A549 (cell line): ENCODE data around the gene NR2C1. TPM values are rescaled to one million over a fixed set of nuclear protein-coding genes. Genes with fewer than 3 reads are reported as not detected.

Source experiments
- ATAC-seq, 2 experiments: fragments of 200-7000 bp in 1 of 2; fragments of >200 bp in 1 of 2; cut with Nextera tagmentation in 1 of 2; cut with Tn5 transposase in 1 of 2; 3 replicates each; pipeline versions ENCODE4 v1.8.0 to v1.9.1; 2018 to 2020; ENCODE audit warnings: mild to moderate bottlenecking in 1 of 2, moderate library complexity in 1 of 2
- CTCF ChIA-PET: fragments of 300-600 bp; sonication (Branson Sonifier 250); formaldehyde crosslinking; extraction: SDS; loops from one replicate; lab custom pipeline; 2021; ENCODE audit warnings: antibody characterized with exemption, inconsistent platforms; lab: Yijun Ruan, JAX
- POLR2A ChIA-PET: fragments of 350-600 bp; formaldehyde crosslinking; extraction: SDS; loops from one replicate; lab custom pipeline; 2021; ENCODE audit warnings: antibody characterized with exemption, inconsistent platforms; lab: Yijun Ruan, JAX
- DNase-seq, 2 experiments: peaks; one replicate each; pipeline versions ENCODE4 v3.0.0 to v3.0.0-alpha.2; 2011 to 2016; ENCODE audit warnings: low read depth in 1 of 2, low spot score in 1 of 2
- FAIRE-seq: peaks from 2 replicates; lab custom pipeline; 2011; peaks lifted over from hg19 to GRCh38; lab: Jason Lieb, UNC
- H3K27ac ChIP-seq, 2 experiments: fragments of >200 bp; sonication (Bioruptor Twin); formaldehyde crosslinking; 3 replicates each; pipeline ENCODE4 v1.5.1; 2016 to 2017
- H3K4me1 ChIP-seq: fragments of >200 bp; sonication (Bioruptor Twin); formaldehyde crosslinking; 3 replicates; pipeline ENCODE4 v1.6.1; 2016
- H3K4me2 ChIP-seq: fragments of >200 bp; sonication (Bioruptor Twin); formaldehyde crosslinking; 3 replicates; pipeline ENCODE4 v1.6.1; 2016
- H3K4me3 ChIP-seq: fragments of >200 bp; sonication (Bioruptor Twin); formaldehyde crosslinking; 3 replicates; pipeline ENCODE4 v1.5.1; 2016
- H3K9me3 ChIP-seq: fragments of >200 bp; sonication (Bioruptor Twin); formaldehyde crosslinking; 3 replicates; pipeline ENCODE4 v1.6.1; 2016
- BCL3 ChIP-seq: fragments of >200 bp; sonication (Bioruptor Twin); formaldehyde crosslinking; IDR thresholded peaks from 3 replicates; pipeline ENCODE4 v1.6.1; 2016
- CEBPB ChIP-seq, 2 experiments: fragments of >200 bp in 1 of 2; sonication (Bioruptor Twin) in 1 of 2; formaldehyde crosslinking in 1 of 2; IDR thresholded peaks; 2 replicates each; pipeline ENCODE4 v1.6.1; 2012 to 2016
- CHD4 ChIP-seq: fragments of 200-600 bp; sonication (generic); IDR thresholded peaks from 2 replicates; pipeline ENCODE4 v1.6.1; 2016; ENCODE audit warnings: antibody characterized with exemption, mild to moderate bottlenecking, borderline replicate concordance
- EHMT2 ChIP-seq: fragments of 200-600 bp; sonication (generic); IDR thresholded peaks from 2 replicates; pipeline ENCODE4 v1.6.1; 2016; ENCODE audit warnings: antibody characterized with exemption, low read depth, mild to moderate bottlenecking, moderate library complexity
- FOSL2 ChIP-seq, 2 experiments: fragments of 450-650 bp in 1 of 2; fragments of >200 bp in 1 of 2; sonication (Bioruptor Twin) in 1 of 2; formaldehyde crosslinking; IDR thresholded peaks; 2 replicates each; pipeline versions ENCODE4 v1.5.0 to v1.6.1; 2016 to 2020; ENCODE audit warnings: mild to moderate bottlenecking in 1 of 2, moderate library complexity in 1 of 2
- GATA3 ChIP-seq: IDR thresholded peaks from 2 replicates; pipeline ENCODE4 v1.6.1; 2012; ENCODE audit warnings: borderline replicate concordance
- HDAC2 ChIP-seq: fragments of 200-600 bp; sonication (generic); IDR thresholded peaks from 2 replicates; pipeline ENCODE4 v1.6.1; 2016
- JUN ChIP-seq, 2 experiments: fragments of >200 bp; sonication (Bioruptor Twin); formaldehyde crosslinking; IDR thresholded peaks; 2 replicates in 1 of 2; 3 replicates in 1 of 2; pipeline ENCODE4 v1.6.1; 2016 to 2017
- KDM5A ChIP-seq: fragments of 200-600 bp; sonication (generic); IDR thresholded peaks from 2 replicates; pipeline ENCODE4 v1.6.1; 2016; ENCODE audit warnings: antibody characterized with exemption, mild to moderate bottlenecking
- MAFK ChIP-seq: fragments of 450-650 bp; IDR thresholded peaks from 2 replicates; pipeline ENCODE4 v1.6.1; 2014; ENCODE audit not compliant: partially characterized antibody
- NFE2L2 ChIP-seq: fragments of 150-350 bp; conservative IDR thresholded peaks from 2 replicates; pipeline ENCODE4 v1.6.1; 2014; ENCODE audit warnings: low read length
- POLR2A ChIP-seq: IDR thresholded peaks from 2 replicates; pipeline ENCODE4 v1.6.1; 2012; ENCODE audit warnings: mild to moderate bottlenecking, low read length
- RAD21 ChIP-seq, 2 experiments: fragments of >200 bp in 1 of 2; sonication (Bioruptor Twin) in 1 of 2; formaldehyde crosslinking in 1 of 2; IDR thresholded peaks in 1 of 2; conservative IDR thresholded peaks in 1 of 2; 2 replicates in 1 of 2; 3 replicates in 1 of 2; pipeline ENCODE4 v1.6.1; 2012 to 2018; ENCODE audit warnings: inconsistent platforms in 1 of 2
- RARB ChIP-seq: fragments of 250-450 bp; sonication (Bioruptor Pico); IDR thresholded peaks from 2 replicates; pipeline ENCODE4 v1.8.0; 2021; ENCODE audit warnings: mild to moderate bottlenecking, moderate library complexity
- RNF2 ChIP-seq: fragments of 200-600 bp; sonication (generic); IDR thresholded peaks from 2 replicates; pipeline ENCODE4 v1.6.1; 2016; ENCODE audit warnings: low read depth, mild to moderate bottlenecking, antibody characterized with exemption, moderate library complexity, borderline replicate concordance
- ZNF302 ChIP-seq: fragments of 250-450 bp; sonication (Bioruptor Pico); IDR thresholded peaks from 2 replicates; pipeline ENCODE4 v1.9.0; 2021; ENCODE audit warnings: inconsistent platforms, mild to moderate bottlenecking, moderate library complexity
- WGBS: methylation state at CpG from one replicate; pipeline ENCODE4 v1.1.6; 2017; ENCODE audit errors: missing lambda C conversion rate; 5-methylcytosine and 5-hydroxymethylcytosine counted together
- polyA plus RNA-seq, 4 experiments: library from polyadenylated mRNA; depleted of rRNA in 3 of 4; stranded (reverse); fragments of >200 nt; fragmentation: RNase III in 1 of 4; extraction: RNeasy Plus Mini Kit Qiagen cat#74134 plus additional on column Dnase treatment in 1 of 4; gene quantifications; 2 replicates in 3 of 4; 3 replicates in 1 of 4; pipeline ENCODE4 v1.2.3, GENCODE V29; 2011 to 2017
- TF ChIP-seq, protein P1 (sequence below): fragments of 200-600 bp; sonication (generic); IDR thresholded peaks from 2 replicates; pipeline ENCODE4 v1.6.1; 2016; ENCODE audit warnings: antibody characterized with exemption, mild to moderate bottlenecking, moderate library complexity
- TF ChIP-seq, protein P2 (sequence below): fragments of >200 bp; sonication (Bioruptor Twin); formaldehyde crosslinking; IDR thresholded peaks from 3 replicates; pipeline ENCODE4 v1.5.1; 2016

NR2C1 gene
- polyA plus RNA-seq, 2 of the 4 experiments (the other 2 are of a cell fraction) = 24.7 to 55.2 TPM

DNA sequence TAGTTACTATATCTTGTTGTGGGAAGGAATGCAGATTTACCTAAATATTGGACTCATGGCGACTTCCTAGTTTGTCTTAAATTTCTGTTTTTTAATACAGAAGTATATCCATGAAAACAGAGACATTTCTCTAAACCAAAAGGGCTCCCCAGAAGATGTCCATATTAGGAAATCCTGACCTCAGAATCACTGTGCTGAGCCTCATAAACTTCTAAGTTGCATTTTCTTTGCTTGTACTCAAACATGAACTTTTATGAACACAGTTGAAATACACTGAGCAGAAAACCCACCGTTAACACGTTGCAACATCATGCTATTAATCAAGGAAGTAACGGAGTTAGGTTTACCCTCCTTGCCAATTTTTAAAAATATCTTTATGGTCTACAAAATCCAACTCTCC lies 42.9 kb upstream of the NR2C1 start (continued):
- TF ChIP-seq, protein P1, sequence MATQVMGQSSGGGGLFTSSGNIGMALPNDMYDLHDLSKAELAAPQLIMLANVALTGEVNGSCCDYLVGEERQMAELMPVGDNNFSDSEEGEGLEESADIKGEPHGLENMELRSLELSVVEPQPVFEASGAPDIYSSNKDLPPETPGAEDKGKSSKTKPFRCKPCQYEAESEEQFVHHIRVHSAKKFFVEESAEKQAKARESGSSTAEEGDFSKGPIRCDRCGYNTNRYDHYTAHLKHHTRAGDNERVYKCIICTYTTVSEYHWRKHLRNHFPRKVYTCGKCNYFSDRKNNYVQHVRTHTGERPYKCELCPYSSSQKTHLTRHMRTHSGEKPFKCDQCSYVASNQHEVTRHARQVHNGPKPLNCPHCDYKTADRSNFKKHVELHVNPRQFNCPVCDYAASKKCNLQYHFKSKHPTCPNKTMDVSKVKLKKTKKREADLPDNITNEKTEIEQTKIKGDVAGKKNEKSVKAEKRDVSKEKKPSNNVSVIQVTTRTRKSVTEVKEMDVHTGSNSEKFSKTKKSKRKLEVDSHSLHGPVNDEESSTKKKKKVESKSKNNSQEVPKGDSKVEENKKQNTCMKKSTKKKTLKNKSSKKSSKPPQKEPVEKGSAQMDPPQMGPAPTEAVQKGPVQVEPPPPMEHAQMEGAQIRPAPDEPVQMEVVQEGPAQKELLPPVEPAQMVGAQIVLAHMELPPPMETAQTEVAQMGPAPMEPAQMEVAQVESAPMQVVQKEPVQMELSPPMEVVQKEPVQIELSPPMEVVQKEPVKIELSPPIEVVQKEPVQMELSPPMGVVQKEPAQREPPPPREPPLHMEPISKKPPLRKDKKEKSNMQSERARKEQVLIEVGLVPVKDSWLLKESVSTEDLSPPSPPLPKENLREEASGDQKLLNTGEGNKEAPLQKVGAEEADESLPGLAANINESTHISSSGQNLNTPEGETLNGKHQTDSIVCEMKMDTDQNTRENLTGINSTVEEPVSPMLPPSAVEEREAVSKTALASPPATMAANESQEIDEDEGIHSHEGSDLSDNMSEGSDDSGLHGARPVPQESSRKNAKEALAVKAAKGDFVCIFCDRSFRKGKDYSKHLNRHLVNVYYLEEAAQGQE = no peak
- no peak for TF ChIP-seq EHMT2
- TF ChIP-seq CHD4 = no peak
- TF ChIP-seq HDAC2 = no peak
- no peak for TF ChIP-seq BCL3

GRCh38 chr12:95115641-95116040 lies 42.2 kb upstream of the NR2C1 start:
- no peak for FAIRE-seq
- peak overlapping the region in 1 of 2 experiments; percentile 86; a peak in 3 of 6 replicates for H3K27ac ChIP-seq

GRCh38 chr12:95114766-95115405 lies 41.5 kb upstream of the NR2C1 start:
- TF ChIP-seq MAFK = peak; percentile 57
- TF ChIP-seq FOSL2 (IDR thresholded peaks at IDR 0.05) = no peak
- no peak for TF ChIP-seq FOSL2 (CRISPR knock-in tag; IDR thresholded peaks at IDR 0.05)
- CTCF ChIA-PET = interaction anchor here (3.7 to 3.8 kb wide), 2 partner anchors 102 to 220 kb away, joined by 28 to 33 read pairs; partner anchors contain the start of genes FGD6 and VEZT
- FAIRE-seq = no peak
- H3K9me3 ChIP-seq = no peaks in the 10 kb centered on the region
- peak in 1 of 2 experiments; percentile 56; a peak in 1 of 6 replicates for ATAC-seq
- peaks cover 54% of the 10 kb centered on the region for H3K4me1 ChIP-seq
- no peak overlapping the region for H3K4me3 ChIP-seq
- no peak overlapping the region for H3K4me2 ChIP-seq
- DNase-seq = peak in 1 of 2 experiments; percentile 48
- POLR2A ChIA-PET = interaction anchor here (0.6 to 1.4 kb wide), 2 partner anchors 103 to 1131 kb away, joined by 3 to 4 read pairs; partner anchors contain the start of genes FGD6 and VEZT
- WGBS = 56% methylated on average over 3 of the region's 3 CpGs
- peak overlapping the region in 1 of 2 experiments; percentile 86; a peak in 3 of 6 replicates for H3K27ac ChIP-seq

More at GRCh38 chr12:95115641-95116040, 42.2 kb upstream of the NR2C1 start:
- Histone ChIP-seq H3K9me3 (no peaks in the 10 kb centered on the region), H3K4me3 (no peak overlapping the region), H3K4me1 (peaks cover 58% of the 10 kb centered on the region), H3K4me2 (no peak overlapping the region)
- DNase-seq (no peak), ATAC-seq (no peak)
- TF ChIP-seq, protein P2, sequence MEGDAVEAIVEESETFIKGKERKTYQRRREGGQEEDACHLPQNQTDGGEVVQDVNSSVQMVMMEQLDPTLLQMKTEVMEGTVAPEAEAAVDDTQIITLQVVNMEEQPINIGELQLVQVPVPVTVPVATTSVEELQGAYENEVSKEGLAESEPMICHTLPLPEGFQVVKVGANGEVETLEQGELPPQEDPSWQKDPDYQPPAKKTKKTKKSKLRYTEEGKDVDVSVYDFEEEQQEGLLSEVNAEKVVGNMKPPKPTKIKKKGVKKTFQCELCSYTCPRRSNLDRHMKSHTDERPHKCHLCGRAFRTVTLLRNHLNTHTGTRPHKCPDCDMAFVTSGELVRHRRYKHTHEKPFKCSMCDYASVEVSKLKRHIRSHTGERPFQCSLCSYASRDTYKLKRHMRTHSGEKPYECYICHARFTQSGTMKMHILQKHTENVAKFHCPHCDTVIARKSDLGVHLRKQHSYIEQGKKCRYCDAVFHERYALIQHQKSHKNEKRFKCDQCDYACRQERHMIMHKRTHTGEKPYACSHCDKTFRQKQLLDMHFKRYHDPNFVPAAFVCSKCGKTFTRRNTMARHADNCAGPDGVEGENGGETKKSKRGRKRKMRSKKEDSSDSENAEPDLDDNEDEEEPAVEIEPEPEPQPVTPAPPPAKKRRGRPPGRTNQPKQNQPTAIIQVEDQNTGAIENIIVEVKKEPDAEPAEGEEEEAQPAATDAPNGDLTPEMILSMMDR = no peak
- TF ChIP-seq NFE2L2 (no peak), ZNF302 (no peak), KDM5A (no peak), JUN (IDR thresholded peaks at IDR 0.05) (no peak), EHMT2 (no peak), POLR2A (no peak), RARB (CRISPR knock-in tag) (no peak), GATA3 (no peak), RAD21 (conservative IDR thresholded peaks at IDR 0.05 in 1 of 2, IDR thresholded peaks at IDR 0.05 in 1 of 2) (no peak), RNF2 (no peak), CEBPB (IDR thresholded peaks at IDR 0.05) (no peak)
- CTCF ChIA-PET = interaction anchor here (1.7 to 3.8 kb wide), 3 partner anchors 77 to 219 kb away, joined by 4 to 33 read pairs (median 28); partner anchors contain the start of genes FGD6 and VEZT
- 74% methylated on average over 7 of the region's 7 CpGs for WGBS
- POLR2A ChIA-PET = interaction anchor here (1.4 kb wide), 1 partner anchor 102 kb away, joined by 4 read pairs; the partner anchor contains the start of genes FGD6 and VEZT
